Nephron (organoid): ENCODE results near the gene SRRM2.
A peak's percentile ranks its signal among the peaks of the same experiment; 100 is the strongest.

Experiments used
- H3K27ac Mint-ChIP-seq, 3 experiments: 2 replicates each; pipeline ENCODE4 v1.8.0; 2020; ENCODE audit warnings: mixed read lengths in 3 of 3, mild to moderate bottlenecking in 2 of 3, moderate library complexity in 1 of 3
- H3K27me3 Mint-ChIP-seq: 2 replicates; pipeline ENCODE4 v1.8.0; 2021; ENCODE audit warnings: low read depth, mild to moderate bottlenecking, moderate library complexity, mixed read lengths
- H3K36me3 Mint-ChIP-seq: 2 replicates; pipeline ENCODE4 v1.8.0; 2020; ENCODE audit warnings: low read depth, mixed read lengths
- H3K4me1 Mint-ChIP-seq: 2 replicates; pipeline ENCODE4 v1.8.0; 2020; ENCODE audit warnings: mixed read lengths
- H3K4me3 Mint-ChIP-seq, 3 experiments: 2 replicates each; pipeline ENCODE4 v1.8.0; 2020; ENCODE audit warnings: mild to moderate bottlenecking in 3 of 3, mixed read lengths in 3 of 3, moderate library complexity in 2 of 3
- H3K9me3 Mint-ChIP-seq: 2 replicates; pipeline ENCODE4 v1.8.0; 2020; ENCODE audit warnings: mixed read lengths
- TF ChIP-seq, protein P1 (sequence below), 3 experiments: fragments of 200-600 bp; sonication (generic); IDR thresholded peaks; one replicate each; pipeline ENCODE4 v1.5.0; 2021; ENCODE audit warnings: antibody characterized with exemption in 3 of 3; ENCODE audit not compliant: unreplicated experiment in 3 of 3

Gene SRRM2

DNA sequence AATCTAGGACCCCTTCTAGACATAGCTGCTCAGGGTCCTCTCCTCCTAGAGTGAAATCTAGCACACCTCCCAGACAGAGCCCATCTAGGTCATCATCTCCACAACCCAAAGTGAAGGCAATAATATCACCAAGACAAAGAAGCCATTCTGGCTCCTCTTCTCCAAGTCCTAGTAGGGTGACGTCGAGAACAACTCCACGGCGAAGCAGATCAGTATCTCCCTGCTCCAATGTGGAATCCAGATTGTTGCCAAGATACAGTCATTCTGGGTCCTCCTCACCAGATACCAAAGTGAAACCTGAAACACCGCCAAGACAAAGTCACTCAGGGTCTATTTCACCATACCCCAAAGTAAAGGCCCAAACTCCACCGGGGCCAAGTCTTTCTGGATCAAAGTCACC lies 10.7 kb downstream of the SRRM2 start:
- TF ChIP-seq, protein P1, sequence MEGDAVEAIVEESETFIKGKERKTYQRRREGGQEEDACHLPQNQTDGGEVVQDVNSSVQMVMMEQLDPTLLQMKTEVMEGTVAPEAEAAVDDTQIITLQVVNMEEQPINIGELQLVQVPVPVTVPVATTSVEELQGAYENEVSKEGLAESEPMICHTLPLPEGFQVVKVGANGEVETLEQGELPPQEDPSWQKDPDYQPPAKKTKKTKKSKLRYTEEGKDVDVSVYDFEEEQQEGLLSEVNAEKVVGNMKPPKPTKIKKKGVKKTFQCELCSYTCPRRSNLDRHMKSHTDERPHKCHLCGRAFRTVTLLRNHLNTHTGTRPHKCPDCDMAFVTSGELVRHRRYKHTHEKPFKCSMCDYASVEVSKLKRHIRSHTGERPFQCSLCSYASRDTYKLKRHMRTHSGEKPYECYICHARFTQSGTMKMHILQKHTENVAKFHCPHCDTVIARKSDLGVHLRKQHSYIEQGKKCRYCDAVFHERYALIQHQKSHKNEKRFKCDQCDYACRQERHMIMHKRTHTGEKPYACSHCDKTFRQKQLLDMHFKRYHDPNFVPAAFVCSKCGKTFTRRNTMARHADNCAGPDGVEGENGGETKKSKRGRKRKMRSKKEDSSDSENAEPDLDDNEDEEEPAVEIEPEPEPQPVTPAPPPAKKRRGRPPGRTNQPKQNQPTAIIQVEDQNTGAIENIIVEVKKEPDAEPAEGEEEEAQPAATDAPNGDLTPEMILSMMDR (IDR thresholded peaks at IDR 0.05; ENCODE audit: unreplicated experiment in 3 of 3): no peak
- Mint-ChIP-seq H3K9me3 (peaks cover 40% of the 10 kb centered on the region), H3K4me3 (no peak overlapping the region), H3K36me3 (peaks cover 100% of the 10 kb centered on the region), H3K27ac (no peak overlapping the region), H3K4me1 (no peaks in the 10 kb centered on the region), H3K27me3 (no peaks in the 10 kb centered on the region)

DNA sequence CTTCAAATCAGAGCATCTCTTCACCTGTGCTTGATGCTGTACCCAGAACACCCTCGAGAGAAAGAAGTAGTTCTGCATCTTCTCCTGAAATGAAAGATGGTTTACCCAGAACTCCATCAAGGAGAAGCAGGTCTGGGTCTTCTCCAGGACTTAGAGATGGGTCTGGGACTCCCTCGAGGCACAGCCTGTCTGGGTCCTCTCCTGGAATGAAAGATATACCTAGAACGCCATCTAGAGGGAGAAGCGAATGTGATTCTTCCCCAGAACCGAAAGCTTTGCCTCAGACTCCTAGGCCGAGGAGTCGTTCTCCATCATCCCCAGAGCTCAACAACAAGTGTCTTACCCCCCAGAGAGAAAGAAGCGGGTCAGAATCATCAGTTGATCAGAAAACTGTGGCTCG lies 12.3 kb downstream of the SRRM2 start:
- H3K4me3 Mint-ChIP-seq: no peak overlapping the region
- H3K27ac Mint-ChIP-seq: no peak overlapping the region
- H3K27me3 Mint-ChIP-seq: no peaks in the 10 kb centered on the region
- TF ChIP-seq, protein P1 (IDR thresholded peaks at IDR 0.05; ENCODE audit: unreplicated experiment in 3 of 3): no peak
- H3K4me1 Mint-ChIP-seq: peaks cover 6% of the 10 kb centered on the region
- peaks cover 100% of the 10 kb centered on the region for H3K36me3 Mint-ChIP-seq
- peaks cover 35% of the 10 kb centered on the region for H3K9me3 Mint-ChIP-seq

DNA sequence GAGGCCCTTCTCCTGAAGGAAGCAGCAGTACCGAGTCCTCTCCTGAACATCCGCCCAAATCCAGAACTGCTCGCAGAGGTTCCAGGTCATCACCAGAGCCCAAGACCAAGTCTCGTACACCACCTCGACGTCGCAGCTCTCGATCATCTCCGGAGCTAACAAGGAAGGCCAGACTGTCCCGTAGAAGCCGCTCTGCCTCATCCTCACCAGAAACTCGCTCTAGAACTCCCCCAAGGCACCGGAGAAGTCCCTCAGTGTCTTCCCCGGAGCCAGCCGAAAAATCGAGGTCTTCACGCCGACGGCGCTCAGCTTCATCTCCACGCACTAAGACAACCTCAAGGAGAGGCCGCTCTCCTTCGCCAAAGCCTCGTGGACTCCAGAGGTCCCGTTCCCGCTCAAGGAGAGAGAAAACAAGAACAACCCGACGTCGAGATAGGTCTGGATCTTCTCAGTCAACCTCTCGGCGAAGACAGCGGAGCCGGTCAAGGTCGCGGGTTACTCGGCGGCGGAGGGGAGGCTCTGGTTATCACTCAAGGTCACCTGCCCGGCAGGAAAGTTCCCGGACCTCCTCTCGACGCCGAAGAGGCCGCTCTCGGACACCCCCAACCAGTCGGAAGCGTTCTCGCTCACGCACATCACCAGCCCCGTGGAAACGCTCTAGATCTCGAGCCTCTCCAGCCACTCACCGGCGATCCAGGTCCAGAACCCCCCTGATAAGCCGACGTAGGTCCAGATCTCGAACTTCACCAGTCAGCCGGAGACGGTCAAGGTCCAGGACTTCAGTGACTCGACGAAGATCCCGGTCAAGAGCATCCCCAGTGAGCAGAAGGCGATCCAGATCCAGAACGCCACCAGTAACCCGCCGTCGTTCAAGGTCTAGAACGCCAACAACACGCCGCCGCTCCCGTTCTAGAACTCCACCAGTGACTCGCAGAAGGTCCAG lies 13.3 kb downstream of the SRRM2 start:
- no peaks in the 10 kb centered on the region for H3K27me3 Mint-ChIP-seq
- H3K36me3 Mint-ChIP-seq: peaks cover 96% of the 10 kb centered on the region
- H3K27ac Mint-ChIP-seq: no peak overlapping the region
- peaks cover 32% of the 10 kb centered on the region for H3K9me3 Mint-ChIP-seq
- TF ChIP-seq, protein P1 (IDR thresholded peaks at IDR 0.05; ENCODE audit: unreplicated experiment in 3 of 3): no peak
- H3K4me3 Mint-ChIP-seq: no peak overlapping the region
- peaks cover 8% of the 10 kb centered on the region for H3K4me1 Mint-ChIP-seq

DNA sequence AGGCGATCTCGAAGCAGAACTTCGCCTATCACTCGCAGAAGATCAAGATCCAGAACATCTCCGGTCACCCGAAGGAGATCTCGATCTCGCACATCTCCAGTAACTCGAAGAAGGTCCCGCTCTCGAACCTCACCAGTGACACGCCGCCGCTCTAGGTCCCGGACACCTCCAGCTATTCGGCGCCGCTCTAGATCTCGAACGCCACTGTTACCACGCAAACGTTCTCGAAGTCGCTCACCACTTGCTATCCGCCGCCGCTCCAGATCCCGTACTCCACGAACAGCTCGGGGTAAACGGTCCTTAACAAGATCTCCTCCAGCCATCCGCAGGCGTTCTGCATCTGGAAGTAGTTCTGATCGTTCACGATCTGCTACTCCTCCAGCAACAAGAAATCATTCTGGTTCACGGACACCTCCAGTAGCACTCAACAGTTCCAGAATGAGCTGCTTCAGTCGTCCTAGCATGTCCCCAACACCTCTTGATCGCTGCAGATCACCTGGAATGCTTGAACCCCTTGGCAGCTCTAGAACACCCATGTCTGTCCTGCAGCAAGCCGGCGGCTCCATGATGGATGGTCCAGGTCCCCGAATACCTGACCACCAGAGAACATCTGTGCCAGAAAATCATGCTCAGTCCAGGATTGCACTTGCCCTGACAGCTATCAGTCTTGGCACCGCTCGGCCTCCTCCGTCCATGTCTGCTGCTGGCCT lies 14.1 kb downstream of the SRRM2 start:
- Mint-ChIP-seq H3K4me1 (peaks cover 15% of the 10 kb centered on the region), H3K9me3 (peaks cover 26% of the 10 kb centered on the region), H3K36me3 (peaks cover 96% of the 10 kb centered on the region), H3K27me3 (no peaks in the 10 kb centered on the region), H3K27ac (peak overlapping the region in 1 of 3 experiments; percentile 60), H3K4me3 (no peak overlapping the region)
- TF ChIP-seq, protein P1 (IDR thresholded peaks at IDR 0.05; ENCODE audit: unreplicated experiment in 3 of 3): no peak

DNA sequence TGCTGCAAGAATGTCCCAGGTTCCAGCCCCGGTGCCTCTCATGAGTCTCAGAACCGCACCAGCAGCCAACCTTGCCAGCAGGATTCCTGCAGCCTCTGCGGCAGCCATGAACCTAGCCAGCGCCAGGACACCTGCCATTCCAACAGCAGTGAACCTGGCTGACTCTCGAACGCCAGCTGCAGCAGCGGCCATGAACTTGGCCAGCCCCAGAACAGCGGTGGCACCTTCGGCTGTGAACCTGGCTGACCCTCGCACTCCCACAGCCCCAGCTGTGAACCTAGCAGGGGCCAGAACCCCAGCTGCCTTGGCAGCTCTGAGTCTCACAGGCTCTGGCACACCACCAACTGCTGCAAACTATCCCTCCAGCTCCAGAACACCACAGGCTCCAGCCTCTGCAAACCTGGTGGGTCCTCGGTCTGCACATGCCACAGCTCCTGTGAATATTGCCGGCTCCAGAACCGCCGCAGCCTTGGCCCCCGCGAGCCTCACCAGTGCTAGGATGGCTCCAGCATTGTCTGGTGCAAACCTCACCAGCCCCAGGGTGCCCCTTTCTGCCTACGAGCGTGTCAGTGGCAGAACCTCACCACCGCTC lies 14.8 kb downstream of the SRRM2 start:
- TF ChIP-seq, protein P1 (IDR thresholded peaks at IDR 0.05; ENCODE audit: unreplicated experiment in 3 of 3): no peak
- H3K4me1 Mint-ChIP-seq: peaks cover 18% of the 10 kb centered on the region
- no peak overlapping the region for H3K27ac Mint-ChIP-seq

More for the DNA sequence above, 14.8 kb downstream of the SRRM2 start:
- Mint-ChIP-seq H3K27me3 (no peaks in the 10 kb centered on the region), H3K9me3 (peaks cover 21% of the 10 kb centered on the region), H3K36me3 (peaks cover 96% of the 10 kb centered on the region), H3K4me3 (no peak overlapping the region)
